K562 (cell line): ENCODE data around the gene TIMM8A. TPM values are rescaled to one million over a fixed set of nuclear protein-coding genes. Genes with fewer than 3 reads are reported as not detected.

ENCODE experiments used
- ARHGAP35 ChIP-seq: fragments of 450-650 bp; IDR thresholded peaks from 2 replicates; pipeline ENCODE4 v1.6.1; 2018; ENCODE audit not compliant: partially characterized antibody
- BRCA1 ChIP-seq, 2 experiments: fragments of 450-650 bp in 1 of 2; sonication (generic) in 1 of 2; formaldehyde crosslinking in 1 of 2; IDR thresholded peaks; 2 replicates each; pipeline versions ENCODE4 v1.5.0 to v1.6.1; 2017 to 2020; ENCODE audit warnings: mild to moderate bottlenecking in 1 of 2, missing genetic modification reagents in 1 of 2
- EP300 ChIP-seq: IDR thresholded peaks from 2 replicates; pipeline ENCODE4 v1.6.1; 2012; ENCODE audit warnings: low read length, improper control_type of control experiment
- HDGF ChIP-seq: fragments of 450-650 bp; IDR thresholded peaks from 2 replicates; pipeline ENCODE4 v1.6.1; 2016
- HMBOX1 ChIP-seq: sonication (generic); IDR thresholded peaks from 2 replicates; pipeline ENCODE4 v1.6.1; 2016
- HOMEZ ChIP-seq: fragments of 250-450 bp; sonication (Bioruptor Pico); IDR thresholded peaks from 2 replicates; pipeline ENCODE4 v1.4.0; 2020; ENCODE audit warnings: mild to moderate bottlenecking, moderate library complexity
- NR0B1 ChIP-seq: fragments of 450-650 bp; IDR thresholded peaks from one replicate; pipeline ENCODE4 v1.6.1; 2018; ENCODE audit warnings: mild to moderate bottlenecking, moderate library complexity; ENCODE audit not compliant: partially characterized antibody
- RREB1 ChIP-seq: fragments of 250-450 bp; sonication (Bioruptor Pico); IDR thresholded peaks from 2 replicates; pipeline ENCODE4 v1.4.0; 2020
- ZKSCAN8 ChIP-seq: fragments of 200-800 bp; sonication (Bioruptor generic); IDR thresholded peaks from 2 replicates; pipeline ENCODE4 v1.6.1; 2016; ENCODE audit warnings: missing genetic modification characterization, missing compliant biosample characterization
- ZMIZ1 ChIP-seq, 2 experiments: fragments of 150-350 bp in 1 of 2; IDR thresholded peaks; 2 replicates each; pipeline ENCODE4 v1.6.1; 2012 to 2016; ENCODE audit warnings: low read depth in 2 of 2, low read length in 2 of 2, mild to moderate bottlenecking in 1 of 2, moderate library complexity in 1 of 2
- polyA plus RNA-seq, 8 experiments: library from polyadenylated mRNA; depleted of rRNA in 4 of 8; stranded (reverse) in 5 of 8; unstranded in 3 of 8; fragments of >200 nt; fragmentation: Nextera tagmentation in 2 of 8; fragmentation: Illumina TruSeq in 1 of 8; extraction: Ambion mirVana in 2 of 8; extraction: Trizol in 1 of 8; gene quantifications; 2 replicates each; pipeline versions ENCODE4 v1.2.1 to v1.2.3, GENCODE V29; 2011 to 2014; ENCODE audit warnings: inconsistent platforms in 1 of 8, missing spikeins in 1 of 8
- total RNA-seq, 7 experiments: library from RNA; depleted of rRNA in 6 of 7; stranded (reverse); fragments of >200 nt in 6 of 7; fragmentation: Illumina TruSeq in 2 of 7; extraction: Trizol in 2 of 7; gene quantifications; 2 replicates each; pipeline versions ENCODE4 v1.2.1 to v1.2.3, GENCODE V29; 2011 to 2021; ENCODE audit warnings: low replicate concordance in 1 of 7

Gene TIMM8A
- total and polyA plus RNA-seq, 9 of the 15 experiments (the other 6 are each of a cell fraction or from before 2014, with no cell fraction given): 10.9 to 132 (median 41.1) TPM

- TF ChIP-seq ZKSCAN8 (CRISPR knock-in tag): no peak
- no peak for TF ChIP-seq ARHGAP35
- no peak for TF ChIP-seq NR0B1
- no peak for TF ChIP-seq HOMEZ (CRISPR knock-in tag)
- TF ChIP-seq HDGF: no peak
- TF ChIP-seq BRCA1 (IDR thresholded peaks at IDR 0.05): no peak
- TF ChIP-seq BRCA1 (CRISPR knock-in tag; IDR thresholded peaks at IDR 0.05): no peak
- peak; percentile 81 for TF ChIP-seq HMBOX1
- TF ChIP-seq EP300: no peak
- no peak for TF ChIP-seq RREB1 (CRISPR knock-in tag)
- TF ChIP-seq ZMIZ1 (IDR thresholded peaks at IDR 0.05; ENCODE audit: low read depth in 2 of 2, low read length in 2 of 2): no peak
Measured at GRCh38 chrX:101348452-101349192, at the start of gene TIMM8A (continued).
